AG04450 (cell line): ENCODE data around the gene NHLRC2. TPM values are rescaled to one million over a fixed set of nuclear protein-coding genes. Genes with fewer than 3 reads are reported as not detected.

Source experiments
- CTCF ChIA-PET: fragments of 300-600, 350-600 bp; formaldehyde crosslinking; extraction: SDS; loops from one replicate; lab custom pipeline; 2022; ENCODE audit warnings: antibody characterized with exemption, inconsistent platforms; lab: Charles Lee
- POLR2A ChIA-PET: fragments of 350-600 bp; formaldehyde crosslinking; extraction: SDS; loops from one replicate; lab custom pipeline; 2021; ENCODE audit warnings: antibody characterized with exemption, inconsistent platforms; lab: Yijun Ruan, JAX
- DNase-seq: peaks from one replicate; pipeline ENCODE4 v3.0.0-alpha.2; 2011; ENCODE audit warnings: low read depth, low spot score
- H3K27ac ChIP-seq: one replicate; pipeline ENCODE4 v1.5.1; 2012; ENCODE audit warnings: low read depth, low read length, control low read depth
- H3K27me3 ChIP-seq: one replicate; pipeline ENCODE4 v1.6.0; 2012; ENCODE audit warnings: low read length; ENCODE audit not compliant: control insufficient read depth, insufficient read depth
- H3K4me3 ChIP-seq: 2 replicates; pipeline ENCODE4 v1.5.1; 2011; ENCODE audit warnings: mild to moderate bottlenecking, low read depth, low read length, control low read depth
- H3K9me3 ChIP-seq: 2 replicates; pipeline ENCODE4 v1.5.1; 2012; ENCODE audit warnings: low read length; ENCODE audit not compliant: control insufficient read depth, insufficient read depth
- CTCF ChIP-seq: IDR thresholded peaks from 2 replicates; pipeline ENCODE4 v1.5.1; 2011; ENCODE audit warnings: low read depth, low read length, control low read depth, inconsistent platforms
- polyA plus RNA-seq: library from polyadenylated mRNA; depleted of rRNA; stranded (reverse); fragments of >200 nt; gene quantifications from 2 replicates; pipeline ENCODE4 v1.2.3, GENCODE V29; 2011

NHLRC2 gene
- polyA plus RNA-seq, 1 experiment = 7.6 TPM

GRCh38 chr10:113932854-113933253 lies 78.4 kb downstream of the NHLRC2 start:
- no peak for DNase-seq
- POLR2A ChIA-PET = no interaction called here
- CTCF ChIA-PET = interaction anchor here (0.6 kb wide), 1 partner anchor 135 kb away, joined by 7 read pairs; no protein-coding TSS in a partner anchor

GRCh38 chr10:113933894-113934532 lies 79.6 kb downstream of the NHLRC2 start:
- ChIA-PET CTCF (interaction anchor here (0.7 kb wide), 1 partner anchor 25 kb away, joined by 4 read pairs; no protein-coding TSS in a partner anchor), POLR2A (no interaction called here)
- TF ChIP-seq CTCF = no peak
- no peaks in the 10 kb centered on the region for H3K9me3 ChIP-seq
- no peak for DNase-seq
- no peaks in the 10 kb centered on the region for H3K27me3 ChIP-seq
- no peak overlapping the region for H3K4me3 ChIP-seq
- H3K27ac ChIP-seq = no peak overlapping the region

More at GRCh38 chr10:113932854-113933253, 78.4 kb downstream of the NHLRC2 start:
- H3K9me3 ChIP-seq = no peaks in the 10 kb centered on the region
- H3K27ac ChIP-seq = no peak overlapping the region
- H3K27me3 ChIP-seq = no peaks in the 10 kb centered on the region
- no peak overlapping the region for H3K4me3 ChIP-seq
- TF ChIP-seq CTCF = no peak

GRCh38 chr10:113937258-113937657 lies 82.8 kb downstream of the NHLRC2 start:
- H3K27me3 ChIP-seq = no peaks in the 10 kb centered on the region
- no peak for DNase-seq
- CTCF ChIA-PET = no interaction called here
- POLR2A ChIA-PET = no interaction called here
- no peak overlapping the region for H3K4me3 ChIP-seq
- H3K9me3 ChIP-seq = no peaks in the 10 kb centered on the region
- TF ChIP-seq CTCF = no peak
- no peak overlapping the region for H3K27ac ChIP-seq

- no peak for TF ChIP-seq CTCF
- ChIA-PET CTCF (no interaction called here), POLR2A (no interaction called here)
Measured at GRCh38 chr10:113937756-113938155, 83.3 kb downstream of the NHLRC2 start.

GRCh38 chr10:113939212-113939860 lies 84.9 kb downstream of the NHLRC2 start:
- Histone ChIP-seq H3K4me3 (no peak overlapping the region), H3K27ac (no peak overlapping the region), H3K9me3 (no peaks in the 10 kb centered on the region), H3K27me3 (no peaks in the 10 kb centered on the region)
- TF ChIP-seq CTCF = no peak
- CTCF ChIA-PET = no interaction called here
- no peak for DNase-seq
- POLR2A ChIA-PET = no interaction called here

More at GRCh38 chr10:113937756-113938155, 83.3 kb downstream of the NHLRC2 start:
- Histone ChIP-seq H3K9me3 (no peaks in the 10 kb centered on the region), H3K4me3 (no peak overlapping the region), H3K27me3 (no peaks in the 10 kb centered on the region), H3K27ac (no peak overlapping the region)
- DNase-seq = no peak
